A549 (cell line): Measurements from ENCODE around the gene ST14. TPM values are rescaled to one million over a fixed set of nuclear protein-coding genes. Genes with fewer than 3 reads are reported as not detected.
"Not testable (repeated sequence)": the region's sequence is repeated elsewhere in the genome, so short reads cannot be mapped to it uniquely, and the experiment has no call there.

Source experiments
- ATAC-seq, 2 experiments: fragments of 200-7000 bp in 1 of 2; fragments of >200 bp in 1 of 2; cut with Nextera tagmentation in 1 of 2; cut with Tn5 transposase in 1 of 2; 3 replicates each; pipeline versions ENCODE4 v1.8.0 to v1.9.1; 2018 to 2020; ENCODE audit warnings: mild to moderate bottlenecking in 1 of 2, moderate library complexity in 1 of 2
- CTCF ChIA-PET: fragments of 300-600 bp; sonication (Branson Sonifier 250); formaldehyde crosslinking; extraction: SDS; loops from one replicate; lab custom pipeline; 2021; ENCODE audit warnings: antibody characterized with exemption, inconsistent platforms; lab: Yijun Ruan, JAX
- POLR2A ChIA-PET: fragments of 350-600 bp; formaldehyde crosslinking; extraction: SDS; loops from one replicate; lab custom pipeline; 2021; ENCODE audit warnings: antibody characterized with exemption, inconsistent platforms; lab: Yijun Ruan, JAX
- DNase-seq, 2 experiments: peaks; one replicate each; pipeline versions ENCODE4 v3.0.0 to v3.0.0-alpha.2; 2011 to 2016; ENCODE audit warnings: low read depth in 1 of 2, low spot score in 1 of 2
- FAIRE-seq: peaks from 2 replicates; lab custom pipeline; 2011; peaks lifted over from hg19 to GRCh38; lab: Jason Lieb, UNC
- H3K27ac ChIP-seq, 2 experiments: fragments of >200 bp; sonication (Bioruptor Twin); formaldehyde crosslinking; 3 replicates each; pipeline ENCODE4 v1.5.1; 2016 to 2017
- H3K4me1 ChIP-seq: fragments of >200 bp; sonication (Bioruptor Twin); formaldehyde crosslinking; 3 replicates; pipeline ENCODE4 v1.6.1; 2016
- H3K4me2 ChIP-seq: fragments of >200 bp; sonication (Bioruptor Twin); formaldehyde crosslinking; 3 replicates; pipeline ENCODE4 v1.6.1; 2016
- H3K4me3 ChIP-seq: fragments of >200 bp; sonication (Bioruptor Twin); formaldehyde crosslinking; 3 replicates; pipeline ENCODE4 v1.5.1; 2016
- H3K9me3 ChIP-seq: fragments of >200 bp; sonication (Bioruptor Twin); formaldehyde crosslinking; 3 replicates; pipeline ENCODE4 v1.6.1; 2016
- ATOH8 ChIP-seq: fragments of 250-450 bp; sonication (Bioruptor Pico); IDR thresholded peaks from 2 replicates; pipeline ENCODE4 v1.5.0; 2020; ENCODE audit warnings: low read depth, mild to moderate bottlenecking, moderate library complexity
- BHLHE40 ChIP-seq: IDR thresholded peaks from 2 replicates; pipeline ENCODE4 v1.6.1; 2012; ENCODE audit warnings: low read depth, low read length, inconsistent platforms
- CHD2 ChIP-seq: fragments of 150-350 bp; IDR thresholded peaks from 2 replicates; pipeline ENCODE4 v1.6.1; 2014; ENCODE audit warnings: low read length; ENCODE audit not compliant: partially characterized antibody
- CTCF ChIP-seq: fragments of >200 bp; sonication (Bioruptor Twin); formaldehyde crosslinking; IDR thresholded peaks from 3 replicates; pipeline ENCODE4 v1.5.1; 2016
- E2F6 ChIP-seq: IDR thresholded peaks from 2 replicates; pipeline ENCODE4 v1.6.1; 2012; ENCODE audit warnings: low read depth, borderline replicate concordance
- EHMT2 ChIP-seq: fragments of 200-600 bp; sonication (generic); IDR thresholded peaks from 2 replicates; pipeline ENCODE4 v1.6.1; 2016; ENCODE audit warnings: antibody characterized with exemption, low read depth, mild to moderate bottlenecking, moderate library complexity
- FOSL2 ChIP-seq, 2 experiments: fragments of 450-650 bp in 1 of 2; fragments of >200 bp in 1 of 2; sonication (Bioruptor Twin) in 1 of 2; formaldehyde crosslinking; IDR thresholded peaks; 2 replicates each; pipeline versions ENCODE4 v1.5.0 to v1.6.1; 2016 to 2020; ENCODE audit warnings: mild to moderate bottlenecking in 1 of 2, moderate library complexity in 1 of 2
- MAX ChIP-seq: IDR thresholded peaks from 2 replicates; pipeline ENCODE4 v1.6.1; 2012
- NFE2L2 ChIP-seq: fragments of 150-350 bp; conservative IDR thresholded peaks from 2 replicates; pipeline ENCODE4 v1.6.1; 2014; ENCODE audit warnings: low read length
- NPAS2 ChIP-seq: fragments of 250-450 bp; sonication (Bioruptor Pico); IDR thresholded peaks from 2 replicates; pipeline ENCODE4 v1.8.0; 2022; ENCODE audit warnings: mild to moderate bottlenecking, moderate library complexity, borderline replicate concordance
- POLR2A ChIP-seq: IDR thresholded peaks from 2 replicates; pipeline ENCODE4 v1.6.1; 2012; ENCODE audit warnings: mild to moderate bottlenecking, low read length
- RAD21 ChIP-seq, 2 experiments: fragments of >200 bp in 1 of 2; sonication (Bioruptor Twin) in 1 of 2; formaldehyde crosslinking in 1 of 2; IDR thresholded peaks in 1 of 2; conservative IDR thresholded peaks in 1 of 2; 2 replicates in 1 of 2; 3 replicates in 1 of 2; pipeline ENCODE4 v1.6.1; 2012 to 2018; ENCODE audit warnings: inconsistent platforms in 1 of 2
- RARB ChIP-seq: fragments of 250-450 bp; sonication (Bioruptor Pico); IDR thresholded peaks from 2 replicates; pipeline ENCODE4 v1.8.0; 2021; ENCODE audit warnings: mild to moderate bottlenecking, moderate library complexity
- RFX5 ChIP-seq: fragments of 450-650 bp; IDR thresholded peaks from 2 replicates; pipeline ENCODE4 v1.7.1; 2014; ENCODE audit warnings: antibody characterized with exemption, mild to moderate bottlenecking, moderate library complexity
- SREBF2 ChIP-seq: fragments of 450-650 bp; IDR thresholded peaks from 2 replicates; pipeline ENCODE4 v1.6.1; 2014; ENCODE audit warnings: mild to moderate bottlenecking, moderate library complexity
- TFCP2L1 ChIP-seq: fragments of 250-450 bp; sonication (Bioruptor Pico); IDR thresholded peaks from 2 replicates; pipeline ENCODE4 v1.5.0; 2021; ENCODE audit warnings: mild to moderate bottlenecking
- WGBS: methylation state at CpG from one replicate; pipeline ENCODE4 v1.1.6; 2017; ENCODE audit errors: missing lambda C conversion rate; 5-methylcytosine and 5-hydroxymethylcytosine counted together
- polyA plus RNA-seq, 4 experiments: library from polyadenylated mRNA; depleted of rRNA in 3 of 4; stranded (reverse); fragments of >200 nt; fragmentation: RNase III in 1 of 4; extraction: RNeasy Plus Mini Kit Qiagen cat#74134 plus additional on column Dnase treatment in 1 of 4; gene quantifications; 2 replicates in 3 of 4; 3 replicates in 1 of 4; pipeline ENCODE4 v1.2.3, GENCODE V29; 2011 to 2017

The ST14 gene
- polyA plus RNA-seq, 2 of the 4 experiments (the other 2 are of a cell fraction): 0.05 to 0.17 TPM

GRCh38 chr11:130244848-130245247, 85.3 kb downstream of the ST14 start:
- DNase-seq: no peak
- TF ChIP-seq FOSL2 (IDR thresholded peaks at IDR 0.05) (no peak), FOSL2 (CRISPR knock-in tag; IDR thresholded peaks at IDR 0.05) (peak; percentile 45), EHMT2 (no peak)
- TF ChIP-seq, all 56 proteins: peak for 1
- H3K4me1 ChIP-seq: no peaks in the 10 kb centered on the region
- 90% methylated on average over 3 of the region's 3 CpGs for WGBS
- no peak overlapping the region for H3K4me3 ChIP-seq
- POLR2A ChIA-PET: no interaction called here
- no peaks in the 10 kb centered on the region for H3K9me3 ChIP-seq
- no peak overlapping the region for H3K27ac ChIP-seq
- CTCF ChIA-PET: no interaction called here
- no peak for FAIRE-seq
- no peak overlapping the region for H3K4me2 ChIP-seq
- ATAC-seq: no peak

GRCh38 chr11:130245375-130245774, 85.8 kb downstream of the ST14 start:
- CTCF ChIA-PET: interaction anchor here (1.6 kb wide), 1 partner anchor 145 kb away, joined by 3 read pairs; no protein-coding TSS in a partner anchor
- H3K27ac ChIP-seq, H3K4me2 ChIP-seq, H3K9me3 ChIP-seq, ATAC-seq, FAIRE-seq, H3K4me3 ChIP-seq, DNase-seq, POLR2A ChIA-PET, H3K4me1 ChIP-seq: not testable (repeated sequence)
- 84% methylated on average over 6 of the region's 6 CpGs for WGBS

- TF ChIP-seq ATOH8 (no peak), TFCP2L1 (no peak), CTCF (no peak), NPAS2 (CRISPR knock-in tag) (no peak), RAD21 (conservative IDR thresholded peaks at IDR 0.05 in 1 of 2, IDR thresholded peaks at IDR 0.05 in 1 of 2) (no peak)
- Histone ChIP-seq H3K4me3 (no peak overlapping the region), H3K9me3 (no peaks in the 10 kb centered on the region), H3K4me1 (no peaks in the 10 kb centered on the region), H3K4me2 (no peak overlapping the region), H3K27ac (no peak overlapping the region)
- POLR2A ChIA-PET: no interaction called here
- CTCF ChIA-PET: interaction anchor here (1.6 kb wide), 1 partner anchor 144 kb away, joined by 3 read pairs; no protein-coding TSS in a partner anchor
- DNase-seq: no peak
- 60% methylated on average over 1 of the region's 1 CpG for WGBS
- ATAC-seq: no peak
- FAIRE-seq: no peak
Observed at GRCh38 chr11:130246270-130246669, 86.7 kb downstream of the ST14 start.

GRCh38 chr11:130246738-130247137, 87.2 kb downstream of the ST14 start:
- ChIA-PET POLR2A (no interaction called here), CTCF (interaction anchor here (1.6 kb wide), 1 partner anchor 144 kb away, joined by 3 read pairs; no protein-coding TSS in a partner anchor)
- ATAC-seq (no peak), DNase-seq (no peak), FAIRE-seq (no peak)
- H3K27ac ChIP-seq: no peak overlapping the region
- H3K4me2 ChIP-seq: no peak overlapping the region
- TF ChIP-seq RFX5 (no peak), SREBF2 (no peak), NPAS2 (CRISPR knock-in tag) (no peak), RARB (no peak), CHD2 (no peak), E2F6 (no peak), MAX (no peak), BHLHE40 (no peak), NFE2L2 (no peak), POLR2A (no peak)
- no peaks in the 10 kb centered on the region for H3K4me1 ChIP-seq
- WGBS: 91% methylated on average over 3 of the region's 3 CpGs
- H3K4me3 ChIP-seq: no peak overlapping the region
- H3K9me3 ChIP-seq: no peaks in the 10 kb centered on the region
